ENCODE results near the gene DTD1.

- TF ChIP-seq CTCF (conservative IDR thresholded peaks at IDR 0.05; ENCODE audit: low read length), result no peak
- no peak for TF ChIP-seq EZH2phosphoT487 (IDR thresholded peaks at IDR 0.05; ENCODE audit: borderline replicate concordance, low read depth, low read length)
Measured at GRCh38 chr20:18788021-18788420, 200.2 kb downstream of the DTD1 start.
